Heart left ventricle (tissue), 16 donors: ENCODE measurements around the gene PAX2. TPM values are rescaled to one million over a fixed set of nuclear protein-coding genes. Genes with fewer than 3 reads are reported as not detected.

Source experiments
- ATAC-seq, 4 donors: fragments of 200-7000 bp; cut with Tn5 transposase; one replicate each; pipeline ENCODE4 v1.9.1; 2020 to 2022; ENCODE audit warnings: moderate library complexity in 4 of 4, mild to moderate bottlenecking in 3 of 4, moderate number of reproducible peaks in 1 of 4
- DNase-seq, 5 donors: peaks; one replicate each; pipeline ENCODE4 v3.0.0-alpha.2; 2020
- H3K27ac ChIP-seq, 12 donors: fragments of 200-600 bp; sonication (generic) in 4 of 12; one replicate each; pipeline versions ENCODE4 v1.5.0 to v1.8.0; 2016 to 2022; ENCODE audit warnings: mild to moderate bottlenecking in 2 of 12
- H3K27me3 ChIP-seq, 9 donors: fragments of 200-600 bp; sonication (generic) in 2 of 9; one replicate each; pipeline versions ENCODE4 v1.5.1 to v1.8.0; 2016 to 2022; ENCODE audit warnings: mild to moderate bottlenecking in 3 of 9
- H3K36me3 ChIP-seq, 9 donors: fragments of 200-600 bp; sonication (generic) in 2 of 9; one replicate each; pipeline versions ENCODE4 v1.5.0 to v1.8.0; 2018 to 2022; ENCODE audit warnings: mild to moderate bottlenecking in 2 of 9
- H3K4me1 ChIP-seq, 12 donors: fragments of 200-600 bp; sonication (generic) in 4 of 12; one replicate each; pipeline versions ENCODE4 v1.5.0 to v1.8.0; 2016 to 2022; ENCODE audit warnings: mild to moderate bottlenecking in 3 of 12
- H3K4me3 ChIP-seq, 12 donors: fragments of 200-600 bp; sonication (generic) in 4 of 12; one replicate each; pipeline versions ENCODE4 v1.5.0 to v1.8.0; 2017 to 2022; ENCODE audit warnings: mild to moderate bottlenecking in 9 of 12, moderate library complexity in 4 of 12
- H3K9me3 ChIP-seq, 12 donors: fragments of 200-600 bp; sonication (generic) in 4 of 12; one replicate each; pipeline versions ENCODE4 v1.5.0 to v1.8.0; 2016 to 2022; ENCODE audit warnings: mild to moderate bottlenecking in 1 of 12
- POLR2A ChIP-seq, 2 donors: fragments of 450-650 bp; IDR thresholded peaks; one replicate each; pipeline ENCODE4 v1.6.1; 2017; ENCODE audit warnings: antibody characterized with exemption in 2 of 2, mild to moderate bottlenecking in 2 of 2, moderate library complexity in 2 of 2
- WGBS, 4 donors: extraction: QIAGEN DNeasy Blood & Tissue Kit in 2 of 4; methylation state at CpG; one replicate each; pipeline versions ENCODE4 v1.1.5 to v1.1.7; 2013 to 2018; 5-methylcytosine and 5-hydroxymethylcytosine counted together
- intact Hi-C, 10 donors: fragments of 100-400 bp; cut with DNase I; formaldehyde crosslinking; loops; one replicate each; pipeline versions ENCODE4 v1.11.1 to v1.14.2; 2022
- polyA plus RNA-seq, 2 donors: library from polyadenylated mRNA; stranded (reverse); fragments of 200-250 nt; gene quantifications; one replicate each; pipeline ENCODE4 v1.2.3, GENCODE V29; 2013
- total RNA-seq, 9 donors: library from RNA; depleted of rRNA in 2 of 9; stranded (reverse); fragments of >200 nt in 2 of 9; fragmentation: NEBNext Ultra II Directional in 3 of 9; extraction: Animal tissue kit (Norgen Biotek cat#: 25700) in 3 of 9; gene quantifications; one replicate each; pipeline versions ENCODE4 v1.1.0 to v1.2.4, GENCODE V29; 2016 to 2023
- TF ChIP-seq, protein P1 (sequence below), 12 donors: fragments of 200-600 bp; sonication (generic) in 4 of 12; IDR thresholded peaks; one replicate each; pipeline versions ENCODE4 v1.5.0 to v1.8.0; 2018 to 2022; ENCODE audit warnings: antibody characterized with exemption in 12 of 12, mild to moderate bottlenecking in 5 of 12
- donor health status: ischemic (EF 13 %, LVEDD 7.1; RV severe dilation, severe dysfunction).
- donor health status: healthy with polysubstance abuse.
- donor health status: DM: no; HTN: yes; CAD: no.
- donor health status: DM: no; HTN: no; CAD: no.
- donor health status: ischemic (EF 25% LVEDD 6.9; RV normal size, moderate dysfunction).
- donor health status: ischemic (EF 25% LVEDD 5.7; RV mildly dilated, moderate dysfunction).
- donor health status: healthy.
- donor health status: DM: yes; HTN: yes; CAD: no.
- donor health status: ischemic (EF 35%, LVEDD 5.7; RV mildly dilated, moderate dysfunction).
- donor health status: nonischemic (EF 11% LVEDD 7.7; RV severe dilation, severe dysfunction).
- donor health status: DM: yes; HTN: yes; CAD: no.
- donor health status: PGD.
- donor health status: ischemic (EF 29% LVEDD 5.4; RV normal size, mild dysfunction).
- donor health status: nonischemic (EF 23%, LVEDD 6.1; RV moderate dilation, normal function).

Gene PAX2
- total and polyA plus RNA-seq, 11 donors, result not detected

DNA sequence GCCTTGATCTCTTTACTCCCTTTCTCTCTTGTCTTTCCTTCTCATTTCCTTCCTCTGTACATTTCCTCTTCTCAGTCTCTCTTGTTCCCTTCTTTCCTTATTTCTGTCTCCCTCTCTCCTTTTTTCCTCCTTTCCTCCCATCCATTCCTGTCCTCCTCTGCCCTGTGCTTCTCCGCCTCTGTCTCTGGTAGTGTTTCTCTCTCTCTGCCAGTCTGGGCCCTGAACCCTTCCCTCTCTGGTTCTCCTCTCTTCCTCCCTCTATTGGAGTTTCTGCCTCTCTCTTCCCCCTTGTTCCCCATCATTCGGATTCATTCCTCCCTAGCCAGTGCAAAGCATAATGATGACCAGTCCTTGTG lies 13.2 kb upstream of the PAX2 start:
- no peak for TF ChIP-seq POLR2A (IDR thresholded peaks at IDR 0.05)
- TF ChIP-seq, protein P1, sequence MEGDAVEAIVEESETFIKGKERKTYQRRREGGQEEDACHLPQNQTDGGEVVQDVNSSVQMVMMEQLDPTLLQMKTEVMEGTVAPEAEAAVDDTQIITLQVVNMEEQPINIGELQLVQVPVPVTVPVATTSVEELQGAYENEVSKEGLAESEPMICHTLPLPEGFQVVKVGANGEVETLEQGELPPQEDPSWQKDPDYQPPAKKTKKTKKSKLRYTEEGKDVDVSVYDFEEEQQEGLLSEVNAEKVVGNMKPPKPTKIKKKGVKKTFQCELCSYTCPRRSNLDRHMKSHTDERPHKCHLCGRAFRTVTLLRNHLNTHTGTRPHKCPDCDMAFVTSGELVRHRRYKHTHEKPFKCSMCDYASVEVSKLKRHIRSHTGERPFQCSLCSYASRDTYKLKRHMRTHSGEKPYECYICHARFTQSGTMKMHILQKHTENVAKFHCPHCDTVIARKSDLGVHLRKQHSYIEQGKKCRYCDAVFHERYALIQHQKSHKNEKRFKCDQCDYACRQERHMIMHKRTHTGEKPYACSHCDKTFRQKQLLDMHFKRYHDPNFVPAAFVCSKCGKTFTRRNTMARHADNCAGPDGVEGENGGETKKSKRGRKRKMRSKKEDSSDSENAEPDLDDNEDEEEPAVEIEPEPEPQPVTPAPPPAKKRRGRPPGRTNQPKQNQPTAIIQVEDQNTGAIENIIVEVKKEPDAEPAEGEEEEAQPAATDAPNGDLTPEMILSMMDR (IDR thresholded peaks at IDR 0.05), result no peak
- WGBS, 4 donors, result 63 to 70% (median 69%) methylated on average over 2 of the region's 2 CpGs

DNA sequence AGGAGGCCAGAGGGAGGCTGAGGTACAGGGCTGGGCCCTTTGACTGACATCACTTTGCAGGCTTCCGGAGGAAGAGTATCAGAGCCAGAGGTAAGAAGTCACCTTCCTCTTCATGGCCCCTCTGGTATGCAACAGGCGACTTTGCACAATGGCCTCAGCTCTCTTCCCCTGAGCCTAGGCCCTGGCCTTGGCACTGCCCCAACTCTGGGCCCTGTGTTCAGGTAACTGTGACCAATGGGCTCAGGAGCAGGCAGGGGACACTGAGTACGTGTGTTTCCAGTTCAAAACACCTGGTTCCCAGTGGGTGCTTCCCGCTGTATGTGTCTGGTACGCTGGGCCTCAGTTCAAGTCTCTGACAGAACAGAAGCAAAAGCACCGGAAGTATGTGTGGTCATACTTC lies 12.1 kb upstream of the PAX2 start:
- Histone ChIP-seq H3K4me3 (no peak overlapping the region), H3K4me1 (peaks cover 0 to 48% (median 24%) of the 10 kb centered on the region in 12 donors), H3K9me3 (no peaks in the 10 kb centered on the region), H3K36me3 (no peaks in the 10 kb centered on the region), H3K27me3 (peaks cover 66 to 100% (median 99%) of the 10 kb centered on the region in 9 donors), H3K27ac (no peak overlapping the region)
- 63 to 93% (median 66%) methylated on average over 5 to 6 of the region's 6 CpGs for WGBS, 4 donors
- no peak for TF ChIP-seq POLR2A (IDR thresholded peaks at IDR 0.05)
- TF ChIP-seq, protein P1 (IDR thresholded peaks at IDR 0.05), result no peak
- ATAC-seq, result no peak
- intact Hi-C loops, result no loop called here
- DNase-seq, result no peak

More for the DNA sequence above, 13.2 kb upstream of the PAX2 start:
- no peaks in the 10 kb centered on the region for H3K36me3 ChIP-seq
- H3K4me3 ChIP-seq, result no peak overlapping the region
- intact Hi-C loops, result no loop called here
- H3K9me3 ChIP-seq, result no peaks in the 10 kb centered on the region
- peaks cover 65 to 100% (median 98%) of the 10 kb centered on the region in 9 donors for H3K27me3 ChIP-seq
- peaks cover 0 to 37% (median 21%) of the 10 kb centered on the region in 12 donors for H3K4me1 ChIP-seq
- no peak for DNase-seq
- ATAC-seq, result no peak
- H3K27ac ChIP-seq, result no peak overlapping the region

DNA sequence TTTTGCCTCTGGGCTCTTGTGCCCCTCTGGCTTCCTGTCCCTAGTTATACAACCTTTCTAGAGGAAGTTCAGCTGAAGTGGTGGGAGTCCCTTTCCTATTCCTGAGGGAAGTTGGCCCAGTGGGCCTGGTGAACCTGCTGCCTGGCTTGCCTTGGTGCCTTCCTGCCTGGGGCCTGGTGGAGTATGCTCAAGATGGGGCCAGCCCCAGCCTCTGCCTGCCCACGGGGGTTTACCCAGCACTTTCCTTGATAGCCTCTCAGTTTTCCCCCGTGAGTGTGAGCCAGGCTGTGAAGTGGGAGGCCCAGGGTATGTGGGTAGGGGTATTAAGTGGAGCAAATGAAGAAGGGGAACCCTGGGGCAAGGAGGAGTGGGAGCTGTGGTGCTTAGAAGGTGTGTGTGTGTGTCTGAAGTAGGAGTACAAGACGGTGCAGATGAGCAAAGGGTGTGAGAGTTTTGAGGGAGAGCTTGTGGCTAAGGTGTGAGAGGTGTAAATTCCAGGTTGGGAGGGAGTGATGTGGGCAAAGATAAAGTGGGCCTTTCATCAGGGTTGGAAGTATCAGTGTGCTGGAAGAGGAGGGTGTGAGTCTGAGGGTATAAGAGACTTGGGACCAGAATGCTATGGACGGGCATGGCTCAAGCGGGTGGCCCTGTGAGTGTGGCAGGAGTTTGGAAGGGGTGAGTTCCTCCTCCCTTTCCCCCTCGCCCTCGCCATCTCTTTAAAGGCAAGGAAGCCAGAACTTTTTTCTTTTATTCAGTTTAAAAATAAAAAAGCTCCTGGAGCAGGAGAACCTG lies 10.9 kb upstream of the PAX2 start:
- DNase-seq, result no peak
- H3K4me1 ChIP-seq, result peaks cover 0 to 49% (median 25%) of the 10 kb centered on the region in 12 donors

DNA sequence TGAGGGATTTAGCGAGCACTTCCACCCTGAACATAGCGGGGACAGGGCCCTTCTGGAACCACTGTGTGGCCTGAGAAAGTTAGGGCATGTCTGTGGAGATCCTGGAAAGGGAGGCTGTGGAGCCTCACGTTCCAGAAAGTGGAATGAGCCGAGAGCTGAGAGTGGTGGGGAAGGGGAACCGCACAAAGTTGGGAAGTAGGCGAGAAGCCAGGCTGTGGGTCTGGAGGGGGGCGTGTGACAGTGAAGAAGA lies 10.4 kb upstream of the PAX2 start:
- 20 to 32% (median 25%) methylated on average over 7 of the region's 7 CpGs for WGBS, 4 donors
- no peaks in the 10 kb centered on the region for H3K36me3 ChIP-seq
- no peak overlapping the region for H3K4me3 ChIP-seq
- peaks cover 0 to 47% (median 21%) of the 10 kb centered on the region in 12 donors for H3K4me1 ChIP-seq
- intact Hi-C loops, result loop anchor here in 1 of 10 donors (5.0 kb wide), 1 partner anchor 168 kb away; no protein-coding TSS in a partner anchor
- TF ChIP-seq, protein P1 (IDR thresholded peaks at IDR 0.05), result no peak
- TF ChIP-seq POLR2A (IDR thresholded peaks at IDR 0.05), result no peak
- DNase-seq (no peak), ATAC-seq (no peak)
- no peaks in the 10 kb centered on the region for H3K9me3 ChIP-seq
- H3K27ac ChIP-seq, result no peak overlapping the region
- peaks cover 76 to 100% (median 99%) of the 10 kb centered on the region in 9 donors for H3K27me3 ChIP-seq

More for the DNA sequence above, 10.9 kb upstream of the PAX2 start:
- intact Hi-C loops, result loop anchor here in 1 of 10 donors (5.0 kb wide), 1 partner anchor 167 kb away; no protein-coding TSS in a partner anchor
- Histone ChIP-seq H3K36me3 (no peaks in the 10 kb centered on the region), H3K4me3 (no peak overlapping the region), H3K9me3 (no peaks in the 10 kb centered on the region), H3K27me3 (peaks cover 76 to 100% (median 99%) of the 10 kb centered on the region in 9 donors), H3K27ac (no peak overlapping the region)
- no peak for ATAC-seq
- 51 to 56% (median 54%) methylated on average over 7 of the region's 7 CpGs for WGBS, 4 donors
- TF ChIP-seq, protein P1 (IDR thresholded peaks at IDR 0.05), result no peak
- TF ChIP-seq POLR2A (IDR thresholded peaks at IDR 0.05), result no peak
